ENCODE data around the gene KRTAP10-2. TPM values are rescaled to one million over a fixed set of nuclear protein-coding genes. Genes with fewer than 3 reads are reported as not detected.

Gene KRTAP10-2
- total and polyA plus RNA-seq, 3 donors from 2014 or later, result not detected

GRCh38 chr21:44549525-44550211, 1.6 kb downstream of the KRTAP10-2 start:
- H3K4me1 ChIP-seq, result no peaks in the 10 kb centered on the region
- TF ChIP-seq, protein P1, sequence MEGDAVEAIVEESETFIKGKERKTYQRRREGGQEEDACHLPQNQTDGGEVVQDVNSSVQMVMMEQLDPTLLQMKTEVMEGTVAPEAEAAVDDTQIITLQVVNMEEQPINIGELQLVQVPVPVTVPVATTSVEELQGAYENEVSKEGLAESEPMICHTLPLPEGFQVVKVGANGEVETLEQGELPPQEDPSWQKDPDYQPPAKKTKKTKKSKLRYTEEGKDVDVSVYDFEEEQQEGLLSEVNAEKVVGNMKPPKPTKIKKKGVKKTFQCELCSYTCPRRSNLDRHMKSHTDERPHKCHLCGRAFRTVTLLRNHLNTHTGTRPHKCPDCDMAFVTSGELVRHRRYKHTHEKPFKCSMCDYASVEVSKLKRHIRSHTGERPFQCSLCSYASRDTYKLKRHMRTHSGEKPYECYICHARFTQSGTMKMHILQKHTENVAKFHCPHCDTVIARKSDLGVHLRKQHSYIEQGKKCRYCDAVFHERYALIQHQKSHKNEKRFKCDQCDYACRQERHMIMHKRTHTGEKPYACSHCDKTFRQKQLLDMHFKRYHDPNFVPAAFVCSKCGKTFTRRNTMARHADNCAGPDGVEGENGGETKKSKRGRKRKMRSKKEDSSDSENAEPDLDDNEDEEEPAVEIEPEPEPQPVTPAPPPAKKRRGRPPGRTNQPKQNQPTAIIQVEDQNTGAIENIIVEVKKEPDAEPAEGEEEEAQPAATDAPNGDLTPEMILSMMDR (IDR thresholded peaks at IDR 0.05), result no peak
- TF ChIP-seq POLR2A (IDR thresholded peaks at IDR 0.05), result no peak
- H3K9me3 ChIP-seq, result no peaks in the 10 kb centered on the region
- H3K4me3 ChIP-seq, result no peak overlapping the region
- no peaks in the 10 kb centered on the region for H3K36me3 ChIP-seq (ENCODE audit: low read depth, missing control alignments)
- intact Hi-C loops (cut with DNase I; ENCODE audit: low total_unique reads), result no loop called here
- 68 to 77% methylated on average over 19 to 25 of the region's 25 CpGs for WGBS, 2 donors
- no peak for DNase-seq
- no peak overlapping the region for H3K27ac ChIP-seq
- H3K27me3 ChIP-seq, result no peaks in the 10 kb centered on the region

- intact Hi-C loops (cut with DNase I; ENCODE audit: low total_unique reads), result no loop called here
- Histone ChIP-seq H3K4me1 (no peaks in the 10 kb centered on the region), H3K27ac (no peak overlapping the region), H3K4me3 (no peak overlapping the region), H3K27me3 (no peaks in the 10 kb centered on the region), H3K36me3 (ENCODE audit: low read depth, missing control alignments) (no peaks in the 10 kb centered on the region), H3K9me3 (no peaks in the 10 kb centered on the region)
- TF ChIP-seq POLR2A (IDR thresholded peaks at IDR 0.05), result no peak
- TF ChIP-seq, protein P1 (IDR thresholded peaks at IDR 0.05), result no peak
- WGBS, 2 donors, result 48 to 60% methylated on average over 14 of the region's 14 CpGs
- no peak for DNase-seq
These were observed 2.4 kb downstream of the KRTAP10-2 start for GRCh38 chr21:44548922-44549321.

DNA sequence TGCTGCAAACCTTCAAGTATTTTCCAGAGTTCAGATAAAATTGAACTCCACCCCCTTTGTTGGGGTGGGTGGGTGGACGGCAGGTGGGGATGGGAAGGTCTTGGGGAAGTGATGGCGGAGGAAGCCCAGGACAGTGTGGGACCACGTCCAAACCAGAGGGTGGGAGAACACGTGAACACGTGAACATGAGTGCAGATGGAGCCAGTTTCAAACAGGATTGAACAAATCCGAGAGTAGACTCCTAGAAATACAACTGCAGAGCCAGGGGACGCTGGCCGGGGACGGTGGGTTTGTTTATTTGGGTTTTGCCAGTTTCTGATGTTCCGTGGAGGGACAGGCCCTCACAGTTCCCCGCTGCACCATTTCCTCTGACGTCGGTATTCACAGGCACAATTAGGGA, 2.9 kb downstream of the KRTAP10-2 start:
- H3K4me1 ChIP-seq, result no peaks in the 10 kb centered on the region
- H3K9me3 ChIP-seq, result no peaks in the 10 kb centered on the region
- DNase-seq, result no peak
- H3K4me3 ChIP-seq, result no peak overlapping the region
- H3K27ac ChIP-seq, result no peak overlapping the region
- intact Hi-C loops (cut with DNase I; ENCODE audit: low total_unique reads), result no loop called here
- TF ChIP-seq, protein P1 (IDR thresholded peaks at IDR 0.05), result no peak
- H3K36me3 ChIP-seq (ENCODE audit: low read depth, missing control alignments), result no peaks in the 10 kb centered on the region
- 70 to 75% methylated on average over 13 of the region's 13 CpGs for WGBS, 2 donors
- no peaks in the 10 kb centered on the region for H3K27me3 ChIP-seq

- TF ChIP-seq POLR2A (IDR thresholded peaks at IDR 0.05), result no peak
- TF ChIP-seq, protein P1 (IDR thresholded peaks at IDR 0.05), result no peak
- Histone ChIP-seq H3K36me3 (ENCODE audit: low read depth, missing control alignments) (no peaks in the 10 kb centered on the region), H3K4me1 (no peaks in the 10 kb centered on the region), H3K9me3 (no peaks in the 10 kb centered on the region), H3K27me3 (no peaks in the 10 kb centered on the region), H3K27ac (no peak overlapping the region), H3K4me3 (no peak overlapping the region)
- DNase-seq, result no peak
- WGBS, 2 donors, result 67 to 79% methylated on average over 5 of the region's 5 CpGs
- intact Hi-C loops (cut with DNase I; ENCODE audit: low total_unique reads), result no loop called here
These were observed 3.5 kb downstream of the KRTAP10-2 start for GRCh38 chr21:44547656-44548331.
